ENCODE results near the gene SENP6. TPM values are rescaled to one million over a fixed set of nuclear protein-coding genes. Genes with fewer than 3 reads are reported as not detected.

The SENP6 gene
- total and polyA plus RNA-seq, 9 of the 15 experiments (the other 6 are each of a cell fraction or from before 2014, with no cell fraction given) = 11.1 to 79.4 (median 46.8) TPM

DNA sequence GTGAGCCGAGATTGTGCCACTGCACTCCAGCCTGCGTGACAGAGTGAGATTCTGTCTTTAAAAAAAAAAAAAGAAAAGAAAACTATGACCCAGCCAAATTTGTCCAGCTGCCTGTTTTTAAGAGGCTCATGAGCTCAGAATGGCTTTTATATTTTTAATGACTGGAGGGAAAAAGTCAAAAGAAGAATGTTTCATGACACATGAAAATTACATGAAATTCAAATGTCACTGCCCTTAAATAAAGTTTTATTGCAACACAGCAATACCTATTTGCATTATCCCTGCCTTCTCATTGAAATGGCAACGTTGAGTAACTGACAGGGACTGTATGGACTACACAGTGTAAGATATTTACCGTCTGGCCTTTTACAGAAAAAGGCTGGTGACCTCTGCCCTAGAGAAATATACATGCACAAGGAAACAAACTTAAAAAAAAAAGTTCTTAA, 11.4 kb downstream of the SENP6 start (continued):
- no peak for TF ChIP-seq CHD2 (IDR thresholded peaks at IDR 0.05; ENCODE audit: low read depth, low read length)
- TF ChIP-seq POLR2A (conservative IDR thresholded peaks at IDR 0.05) = no peak
- TF ChIP-seq NELFE (IDR thresholded peaks at IDR 0.05; ENCODE audit: insufficient read depth, insufficient read length) = no peak

DNA sequence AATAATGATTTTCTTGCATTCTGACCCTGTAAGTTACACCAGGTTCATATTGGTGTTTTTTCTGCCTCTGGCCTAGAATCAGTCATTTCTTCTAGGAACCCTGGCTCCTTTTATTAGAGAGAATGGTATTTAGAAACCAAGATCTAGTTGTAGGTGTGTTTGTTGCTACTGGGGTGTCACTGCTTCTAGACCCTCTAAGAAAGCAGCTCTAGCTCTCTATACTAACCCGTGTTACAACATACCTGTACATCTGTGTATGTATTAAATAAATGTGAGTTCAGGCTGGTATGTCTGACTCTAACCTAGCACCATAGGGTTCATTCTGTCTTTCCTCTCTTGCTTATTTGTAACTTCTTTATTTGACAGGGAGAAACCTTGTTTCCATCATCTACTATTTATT, 16.8 kb downstream of the SENP6 start:
- no peak overlapping the region for H3K4me3 ChIP-seq
- in situ Hi-C loops (cut with MboI) = no loop called here
- H3K9ac ChIP-seq (ENCODE audit: insufficient read depth in 1 of 2, low read depth in 2 of 2, low read length in 2 of 2) = no peak overlapping the region; a peak in 1 of 4 replicates
- 33% methylated on average over 1 of the region's 1 CpG for WGBS (ENCODE audit: insufficient coverage, low coverage, missing lambda C conversion rate)
- H4K20me1 ChIP-seq (replicated peaks; ENCODE audit: control insufficient read depth, insufficient read depth, low read length) = peaks cover 8% of the 10 kb centered on the region; the same call in 1 of the 2 replicates
- peaks cover 97% of the 10 kb centered on the region for H3K79me2 ChIP-seq (ENCODE audit: control insufficient read depth, insufficient read depth, low read length)
- peaks cover 6% of the 10 kb centered on the region; the same call in 2 of the 3 replicates for H3K36me3 ChIP-seq (ENCODE audit: control insufficient read depth, insufficient read depth, low read length)
- intact Hi-C loops (cut with micrococcal nuclease) = no loop called here
- no peak for FAIRE-seq
- peaks cover 4% of the 10 kb centered on the region for H3K9me1 ChIP-seq (ENCODE audit: control insufficient read depth, insufficient read depth, low read length)
- ChIA-PET CTCF (ENCODE audit: low intra/inter-chr PET ratio) (no interaction called here), POLR2A (no interaction called here)
- no peaks in the 10 kb centered on the region for H3K27me3 ChIP-seq (ENCODE audit: control insufficient read depth in 2 of 2, insufficient read depth in 2 of 2, low read length in 2 of 2)
- H3K27ac ChIP-seq (ENCODE audit: extremely low read depth, low read depth, low read length) = 0 out of 3 replicates have a peak overlapping the region, but pooled peaks have one; percentile 20
- DNase-seq (ENCODE audit: extremely low read depth in 1 of 4, low spot score in 3 of 4) = no peak
- H3K9me3 ChIP-seq (replicated peaks; ENCODE audit: control insufficient read depth, insufficient read depth, low read depth, low read length) = no peaks in the 10 kb centered on the region
- BruUV-seq (replicated peaks) = no TSS peak
- H3K4me2 ChIP-seq (ENCODE audit: insufficient read depth, low read length) = no peak overlapping the region
- peaks cover 0 to 10% of the 10 kb centered on the region in 2 experiments; a peak in 4 of 5 replicates for H3K4me1 ChIP-seq (replicated peaks in 1 of 2; ENCODE audit: control insufficient read depth in 2 of 2, insufficient read depth in 2 of 2, low read length in 2 of 2)
- peak; percentile 38 for ATAC-seq
- H2AFZ ChIP-seq (ENCODE audit: low read depth, low read length) = no peak overlapping the region
- TF ChIP-seq NUFIP1 (IDR thresholded peaks at IDR 0.05; ENCODE audit: partially characterized antibody) (no peak), ERF (CRISPR knock-in tag; IDR thresholded peaks at IDR 0.05) (no peak), ZNF134 (CRISPR knock-in tag; conservative IDR thresholded peaks at IDR 0.05) (no peak), CHD1 (IDR thresholded peaks at IDR 0.05; ENCODE audit: low read length) (no peak), ZNF76 (CRISPR knock-in tag; IDR thresholded peaks at IDR 0.05; ENCODE audit: borderline replicate concordance) (no peak), KDM4B (IDR thresholded peaks at IDR 0.05; ENCODE audit: borderline replicate concordance in 2 of 2, low read depth in 1 of 2) (no peak), RBM25 (IDR thresholded peaks at IDR 0.05; ENCODE audit: low read depth, low read length, severe bottlenecking) (no peak)
- TF ChIP-seq, protein P1, sequence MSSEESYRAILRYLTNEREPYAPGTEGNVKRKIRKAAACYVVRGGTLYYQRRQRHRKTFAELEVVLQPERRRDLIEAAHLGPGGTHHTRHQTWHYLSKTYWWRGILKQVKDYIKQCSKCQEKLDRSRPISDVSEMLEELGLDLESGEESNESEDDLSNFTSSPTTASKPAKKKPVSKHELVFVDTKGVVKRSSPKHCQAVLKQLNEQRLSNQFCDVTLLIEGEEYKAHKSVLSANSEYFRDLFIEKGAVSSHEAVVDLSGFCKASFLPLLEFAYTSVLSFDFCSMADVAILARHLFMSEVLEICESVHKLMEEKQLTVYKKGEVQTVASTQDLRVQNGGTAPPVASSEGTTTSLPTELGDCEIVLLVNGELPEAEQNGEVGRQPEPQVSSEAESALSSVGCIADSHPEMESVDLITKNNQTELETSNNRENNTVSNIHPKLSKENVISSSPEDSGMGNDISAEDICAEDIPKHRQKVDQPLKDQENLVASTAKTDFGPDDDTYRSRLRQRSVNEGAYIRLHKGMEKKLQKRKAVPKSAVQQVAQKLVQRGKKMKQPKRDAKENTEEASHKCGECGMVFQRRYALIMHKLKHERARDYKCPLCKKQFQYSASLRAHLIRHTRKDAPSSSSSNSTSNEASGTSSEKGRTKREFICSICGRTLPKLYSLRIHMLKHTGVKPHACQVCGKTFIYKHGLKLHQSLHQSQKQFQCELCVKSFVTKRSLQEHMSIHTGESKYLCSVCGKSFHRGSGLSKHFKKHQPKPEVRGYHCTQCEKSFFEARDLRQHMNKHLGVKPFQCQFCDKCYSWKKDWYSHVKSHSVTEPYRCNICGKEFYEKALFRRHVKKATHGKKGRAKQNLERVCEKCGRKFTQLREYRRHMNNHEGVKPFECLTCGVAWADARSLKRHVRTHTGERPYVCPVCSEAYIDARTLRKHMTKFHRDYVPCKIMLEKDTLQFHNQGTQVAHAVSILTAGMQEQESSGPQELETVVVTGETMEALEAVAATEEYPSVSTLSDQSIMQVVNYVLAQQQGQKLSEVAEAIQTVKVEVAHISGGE (CRISPR knock-in tag; IDR thresholded peaks at IDR 0.05) = no peak

All from K562 (cell line).